AG09309 (cell line): Measurements from ENCODE around the gene ADIPOR2.

ENCODE experiments used
- DNase-seq: peaks from one replicate; pipeline ENCODE4 v3.0.0-alpha.2; 2010; ENCODE audit warnings: low read depth
- H3K4me3 ChIP-seq: 2 replicates; pipeline ENCODE4 v1.5.1; 2011; ENCODE audit warnings: mild to moderate bottlenecking, low read depth, low read length, moderate library complexity; ENCODE audit not compliant: control insufficient read depth
- TF ChIP-seq, protein P1 (sequence below): IDR thresholded peaks from 2 replicates; pipeline ENCODE4 v1.5.1; 2011; ENCODE audit warnings: mild to moderate bottlenecking, low read depth, low read length, inconsistent platforms; ENCODE audit not compliant: insufficient read depth, control insufficient read depth; ENCODE audit errors: missing control alignments

The ADIPOR2 gene

DNA sequence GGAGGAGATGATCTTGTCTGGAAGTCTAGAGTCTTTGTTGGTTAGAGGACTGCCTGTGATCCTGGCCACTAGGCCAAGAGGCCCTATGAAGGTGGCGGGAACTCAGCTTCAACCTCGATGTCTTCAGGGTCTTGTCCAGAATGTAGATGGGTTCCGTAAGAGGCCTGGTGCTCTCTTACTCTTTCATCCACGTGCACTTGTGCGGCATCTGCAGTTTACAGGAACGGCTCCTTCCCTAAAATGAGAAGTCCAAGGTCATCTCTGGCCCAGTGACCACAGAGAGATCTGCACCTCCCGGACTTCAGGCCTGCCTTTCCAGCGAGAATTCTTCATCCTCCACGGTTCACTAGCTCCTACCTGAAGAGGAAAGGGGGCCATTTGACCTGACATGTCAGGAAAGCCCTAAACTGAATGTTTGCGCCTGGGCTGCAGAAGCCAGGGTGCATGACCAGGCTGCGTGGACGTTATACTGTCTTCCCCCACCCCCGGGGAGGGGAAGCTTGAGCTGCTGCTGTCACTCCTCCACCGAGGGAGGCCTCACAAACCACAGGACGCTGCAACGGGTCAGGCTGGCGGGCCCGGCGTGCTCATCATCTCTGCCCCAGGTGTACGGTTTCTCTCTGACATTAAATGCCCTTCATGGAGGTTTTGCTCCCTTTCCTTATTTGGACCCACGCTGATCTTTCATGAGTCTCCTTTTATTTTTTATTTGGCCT is 44.1 kb upstream of the ADIPOR2 start:
- DNase-seq = no peak
- H3K4me3 ChIP-seq = no peak overlapping the region
- TF ChIP-seq, protein P1, sequence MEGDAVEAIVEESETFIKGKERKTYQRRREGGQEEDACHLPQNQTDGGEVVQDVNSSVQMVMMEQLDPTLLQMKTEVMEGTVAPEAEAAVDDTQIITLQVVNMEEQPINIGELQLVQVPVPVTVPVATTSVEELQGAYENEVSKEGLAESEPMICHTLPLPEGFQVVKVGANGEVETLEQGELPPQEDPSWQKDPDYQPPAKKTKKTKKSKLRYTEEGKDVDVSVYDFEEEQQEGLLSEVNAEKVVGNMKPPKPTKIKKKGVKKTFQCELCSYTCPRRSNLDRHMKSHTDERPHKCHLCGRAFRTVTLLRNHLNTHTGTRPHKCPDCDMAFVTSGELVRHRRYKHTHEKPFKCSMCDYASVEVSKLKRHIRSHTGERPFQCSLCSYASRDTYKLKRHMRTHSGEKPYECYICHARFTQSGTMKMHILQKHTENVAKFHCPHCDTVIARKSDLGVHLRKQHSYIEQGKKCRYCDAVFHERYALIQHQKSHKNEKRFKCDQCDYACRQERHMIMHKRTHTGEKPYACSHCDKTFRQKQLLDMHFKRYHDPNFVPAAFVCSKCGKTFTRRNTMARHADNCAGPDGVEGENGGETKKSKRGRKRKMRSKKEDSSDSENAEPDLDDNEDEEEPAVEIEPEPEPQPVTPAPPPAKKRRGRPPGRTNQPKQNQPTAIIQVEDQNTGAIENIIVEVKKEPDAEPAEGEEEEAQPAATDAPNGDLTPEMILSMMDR = no peak

DNA sequence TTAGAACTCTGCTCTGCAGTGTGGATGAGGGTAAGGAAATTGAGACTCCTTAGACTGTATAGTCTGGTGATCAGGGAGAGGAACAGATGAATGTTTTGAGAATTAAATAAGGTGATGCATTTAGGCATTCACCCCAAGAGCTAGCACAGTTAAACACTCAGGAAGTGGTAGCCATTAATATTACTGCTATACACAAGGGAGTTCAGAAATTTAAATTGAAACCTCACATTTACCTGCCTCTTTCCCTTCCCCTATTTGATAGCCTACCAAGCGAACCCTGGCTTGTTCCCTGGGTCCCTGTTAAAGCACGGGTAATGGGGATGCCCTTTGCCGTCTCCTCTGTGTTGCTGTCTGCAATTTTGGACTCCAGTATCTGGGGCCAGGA is 43.6 kb upstream of the ADIPOR2 start:
- H3K4me3 ChIP-seq = no peak overlapping the region
- no peak for DNase-seq
- TF ChIP-seq, protein P1 = no peak

DNA sequence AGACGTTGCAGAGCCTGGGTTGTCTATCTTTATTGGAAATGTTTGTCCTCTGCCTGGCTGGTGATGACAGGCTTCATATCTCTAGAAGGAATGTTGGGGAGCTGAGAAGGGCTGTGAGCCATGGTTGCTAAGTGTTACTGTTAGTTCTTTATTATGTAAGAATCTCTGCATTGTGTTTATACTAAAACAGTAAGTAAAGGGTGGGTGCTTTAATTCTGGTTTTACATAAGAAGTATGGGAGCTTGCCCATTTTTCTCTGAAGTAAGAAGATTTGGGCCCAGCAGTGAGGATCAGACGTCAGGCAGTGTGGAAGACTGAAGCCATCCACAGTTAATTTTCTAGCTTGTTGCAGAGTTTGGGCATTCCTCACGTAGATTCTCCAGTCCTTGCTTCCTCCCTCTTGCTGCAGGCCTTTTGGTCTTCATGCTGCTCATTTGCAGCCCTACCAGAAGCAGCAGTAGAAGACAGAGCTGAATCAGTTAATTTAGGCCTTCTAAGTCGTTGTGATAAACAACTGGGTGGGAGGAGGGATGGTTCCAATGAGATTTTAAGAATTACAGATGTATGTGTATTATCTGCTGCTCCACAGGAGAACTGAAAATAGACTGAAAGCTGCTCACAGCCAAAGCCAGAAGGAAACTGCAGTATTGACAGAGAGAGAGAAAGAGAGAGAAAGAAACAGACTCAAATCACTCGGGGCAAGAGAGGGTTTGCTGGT is 40.5 kb upstream of the ADIPOR2 start:
- no peak overlapping the region for H3K4me3 ChIP-seq
- TF ChIP-seq, protein P1 = no peak

DNA sequence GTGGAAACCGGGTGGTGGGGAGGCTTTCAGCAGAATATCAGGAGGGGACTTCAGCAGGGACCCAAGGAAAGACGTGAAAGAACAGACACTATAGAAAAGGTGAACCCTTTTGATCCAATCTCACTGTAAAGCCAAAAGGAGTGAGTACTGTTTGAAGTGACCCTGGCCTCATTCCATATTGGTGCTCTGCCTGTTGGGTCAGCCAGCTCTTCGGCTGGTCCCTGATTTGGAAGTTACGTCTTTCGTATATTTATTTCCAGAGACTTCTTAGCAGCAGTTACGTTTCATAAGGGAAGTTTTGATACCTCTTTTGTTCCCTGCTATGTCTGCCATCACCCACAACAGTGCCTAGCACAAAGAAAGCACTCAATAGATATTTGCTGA is 39.9 kb upstream of the ADIPOR2 start:
- TF ChIP-seq, protein P1 = no peak
- DNase-seq = no peak
- no peak overlapping the region for H3K4me3 ChIP-seq

More for the DNA sequence above, 40.5 kb upstream of the ADIPOR2 start:
- DNase-seq = no peak

DNA sequence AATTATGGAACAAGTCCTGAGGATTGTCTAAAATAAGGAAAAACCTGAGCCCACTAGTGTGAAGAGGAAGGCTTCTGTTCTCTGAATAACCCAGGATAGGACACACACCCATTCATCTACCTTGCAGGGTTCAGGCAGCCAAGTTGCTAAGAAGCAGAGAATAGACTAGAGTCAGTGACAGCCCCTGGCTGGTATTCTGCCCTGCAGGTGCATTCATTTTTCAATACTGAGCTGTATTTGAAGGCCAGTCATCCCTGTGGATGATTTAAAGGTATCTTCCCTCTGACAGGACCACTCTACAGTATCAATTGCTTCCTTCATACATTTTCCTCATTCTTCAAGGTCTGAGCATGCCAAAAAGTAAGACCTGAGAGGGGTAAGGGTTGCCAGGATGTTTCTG is 38.9 kb upstream of the ADIPOR2 start:
- no peak for DNase-seq
- H3K4me3 ChIP-seq = no peak overlapping the region
- TF ChIP-seq, protein P1 = no peak

DNA sequence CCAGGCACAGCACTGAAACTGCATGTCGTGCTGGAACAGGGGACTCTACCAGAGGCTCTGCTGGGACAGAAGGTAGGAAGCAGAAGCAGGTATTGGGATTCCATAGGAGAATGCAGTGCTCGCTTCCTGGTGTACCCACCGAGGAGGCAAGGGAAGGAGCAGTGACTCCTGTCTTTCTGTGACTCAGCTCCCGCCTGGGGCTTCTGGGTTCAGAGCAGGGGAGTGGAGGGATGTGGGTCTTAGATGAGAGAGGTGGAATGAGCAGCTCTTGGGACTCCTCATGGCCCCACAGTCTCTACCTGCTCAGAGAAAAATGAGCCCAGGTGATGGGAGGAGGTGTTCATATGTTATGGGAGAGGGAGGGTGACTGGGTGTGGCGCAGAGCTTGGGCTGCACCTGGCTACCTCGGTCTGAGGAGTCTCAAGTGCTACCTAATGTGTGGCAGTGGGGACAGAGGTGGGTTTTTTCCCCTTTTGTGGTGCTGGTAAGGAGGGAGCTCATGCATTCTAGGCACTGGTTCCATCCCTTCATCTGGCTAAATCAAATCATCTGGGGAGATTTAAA is 35.6 kb upstream of the ADIPOR2 start:
- no peak for DNase-seq
- TF ChIP-seq, protein P1 = no peak
- no peak overlapping the region for H3K4me3 ChIP-seq
